OCI-LY7 (cell line): ENCODE results near the gene RALBP1. TPM values are rescaled to one million over a fixed set of nuclear protein-coding genes. Genes with fewer than 3 reads are reported as not detected.

ENCODE experiments used
- BruUV-seq: library from RNA; stranded (reverse); fragments of 400-500 nt; replicated peaks from 2 replicates; lab custom pipeline; 2021; lab: Mats Ljungman, UMichigan
- CTCF ChIA-PET: fragments of 300-600 bp; sonication (Branson Sonifier 250); formaldehyde crosslinking; loops from one replicate; lab custom pipeline; 2022; ENCODE audit warnings: antibody characterized with exemption; ENCODE audit not compliant: unreplicated experiment; lab: Charles Lee
- POLR2A ChIA-PET: fragments of 300-600 bp; sonication (Branson Sonifier 250); formaldehyde crosslinking; loops from one replicate; lab custom pipeline; 2022; ENCODE audit warnings: antibody characterized with exemption; lab: Charles Lee
- DNase-seq: peaks from one replicate; pipeline ENCODE4 v3.0.0-alpha.2; 2015; ENCODE audit warnings: low spot score
- H2AFZ ChIP-seq: fragments of 200-600 bp; sonication (generic), shearing (Covaris generic); 2 replicates; pipeline ENCODE4 v1.6.1; 2014; ENCODE audit warnings: mild to moderate bottlenecking, antibody characterized with exemption, low read length, moderate library complexity
- H3K27ac ChIP-seq: fragments of 200-600 bp; sonication (generic); 2 replicates; pipeline ENCODE4 v1.5.1; 2014; ENCODE audit warnings: mixed run types, low read depth, mild to moderate bottlenecking, moderate library complexity, low read length, inconsistent platforms; ENCODE audit not compliant: poor library complexity, severe bottlenecking
- H3K36me3 ChIP-seq: fragments of 200-600 bp; sonication (generic); 2 replicates; pipeline ENCODE4 v1.6.1; 2014; ENCODE audit warnings: mild to moderate bottlenecking, antibody characterized with exemption, low read length, moderate library complexity, mixed read lengths; ENCODE audit not compliant: insufficient read depth
- H3K4me1 ChIP-seq: fragments of 200-600 bp; sonication (generic); 2 replicates; pipeline ENCODE4 v1.5.1; 2014; ENCODE audit warnings: mild to moderate bottlenecking, low read length; ENCODE audit not compliant: insufficient read depth, poor library complexity, severe bottlenecking
- H3K4me2 ChIP-seq: fragments of 200-600 bp; sonication (generic); 2 replicates; pipeline ENCODE4 v1.6.1; 2014; ENCODE audit warnings: mild to moderate bottlenecking, low read length
- H3K4me3 ChIP-seq: fragments of 200-600 bp; sonication (generic); 2 replicates; pipeline ENCODE4 v1.5.1; 2014; ENCODE audit warnings: mild to moderate bottlenecking, low read depth, low read length; ENCODE audit not compliant: poor library complexity, severe bottlenecking
- H3K79me2 ChIP-seq: fragments of 200-600 bp; sonication (generic); 2 replicates; pipeline ENCODE4 v1.6.1; 2016; ENCODE audit warnings: low read depth, mild to moderate bottlenecking, low read length, moderate library complexity, mixed read lengths; ENCODE audit not compliant: insufficient read depth
- H3K9me2 ChIP-seq: fragments of 200-600 bp; sonication (generic); 2 replicates; pipeline ENCODE4 v1.6.1; 2016; ENCODE audit warnings: mild to moderate bottlenecking, low read length, mixed read lengths; ENCODE audit not compliant: insufficient read depth
- H3K9me3 ChIP-seq: fragments of 200-600 bp; sonication (generic); 2 replicates; pipeline ENCODE4 v1.6.1; 2014; ENCODE audit warnings: mild to moderate bottlenecking, mixed run types, low read length, mixed read lengths
- H4K20me1 ChIP-seq: fragments of 200-600 bp; sonication (generic); 2 replicates; pipeline ENCODE4 v1.6.1; 2014; ENCODE audit warnings: mild to moderate bottlenecking, antibody characterized with exemption, low read length, moderate library complexity, mixed read lengths; ENCODE audit not compliant: insufficient read depth
- CTCF ChIP-seq: fragments of 200-600 bp; sonication (generic); conservative IDR thresholded peaks from 2 replicates; pipeline ENCODE4 v1.5.1; 2014; ENCODE audit warnings: mild to moderate bottlenecking, antibody characterized with exemption, low read length, moderate library complexity, mixed read lengths
- EZH2phosphoT487 ChIP-seq: fragments of 200-600 bp; sonication (generic); IDR thresholded peaks from 2 replicates; pipeline ENCODE4 v1.6.1; 2018; ENCODE audit warnings: low read depth, borderline replicate concordance, mild to moderate bottlenecking, mixed run types, antibody characterized with exemption, low read length, moderate library complexity, mixed read lengths
- intact Hi-C: fragments of 100-400 bp; cut with micrococcal nuclease; formaldehyde crosslinking; loops from one replicate; pipeline ENCODE4 v1.10.0; 2022; ENCODE audit not compliant: unreplicated experiment
- total RNA-seq, 2 experiments: library from RNA; depleted of rRNA in 1 of 2; stranded (reverse); fragments of >200 nt in 1 of 2; shearing (Covaris generic) in 1 of 2; gene quantifications; 2 replicates each; pipeline ENCODE4 v1.2.3, GENCODE V29; 2014 to 2022

Gene RALBP1
- total RNA-seq, 2 experiments from 2014 or later: 78.5 to 96.0 TPM

- CTCF ChIA-PET: no interaction called here
- Histone ChIP-seq H3K36me3 (peaks cover 55% of the 10 kb centered on the region), H3K9me2 (no peaks in the 10 kb centered on the region), H4K20me1 (no peaks in the 10 kb centered on the region), H3K4me2 (no peak overlapping the region), H3K4me3 (no peak overlapping the region), H3K79me2 (no peaks in the 10 kb centered on the region), H3K27ac (no peak overlapping the region), H3K4me1 (no peaks in the 10 kb centered on the region), H2AFZ (no peak overlapping the region), H3K9me3 (no peaks in the 10 kb centered on the region)
- intact Hi-C loops: no loop called here
- no peak for TF ChIP-seq CTCF
- TF ChIP-seq EZH2phosphoT487: no peak
- POLR2A ChIA-PET: no interaction called here
- DNase-seq: no peak
- no TSS peak for BruUV-seq
Measured at GRCh38 chr18:9539283-9539682, 64.0 kb downstream of the RALBP1 start.

- Histone ChIP-seq H3K27ac (no peak overlapping the region), H2AFZ (no peak overlapping the region), H3K4me2 (no peak overlapping the region), H3K36me3 (peaks cover 48% of the 10 kb centered on the region), H3K4me1 (no peaks in the 10 kb centered on the region), H3K9me2 (no peaks in the 10 kb centered on the region), H4K20me1 (no peaks in the 10 kb centered on the region), H3K79me2 (no peaks in the 10 kb centered on the region), H3K9me3 (no peaks in the 10 kb centered on the region), H3K4me3 (no peak overlapping the region)
- BruUV-seq: no TSS peak
- intact Hi-C loops: no loop called here
- POLR2A ChIA-PET: no interaction called here
- CTCF ChIA-PET: no interaction called here
- no peak for DNase-seq
- no peak for TF ChIP-seq CTCF
- TF ChIP-seq EZH2phosphoT487: no peak
Measured at GRCh38 chr18:9539938-9540337, 64.6 kb downstream of the RALBP1 start.

GRCh38 chr18:9542924-9543323 is 67.6 kb downstream of the RALBP1 start:
- H3K27ac ChIP-seq: no peak overlapping the region
- no TSS peak for BruUV-seq
- no peaks in the 10 kb centered on the region for H3K9me2 ChIP-seq
- POLR2A ChIA-PET: no interaction called here
- H4K20me1 ChIP-seq: no peaks in the 10 kb centered on the region
- TF ChIP-seq CTCF: no peak
- TF ChIP-seq EZH2phosphoT487: no peak
- no peak overlapping the region for H2AFZ ChIP-seq
- H3K9me3 ChIP-seq: no peaks in the 10 kb centered on the region
- no peaks in the 10 kb centered on the region for H3K79me2 ChIP-seq
- intact Hi-C loops: no loop called here
- H3K4me2 ChIP-seq: no peak overlapping the region
- CTCF ChIA-PET: no interaction called here
- no peak overlapping the region for H3K4me3 ChIP-seq
- H3K4me1 ChIP-seq: no peaks in the 10 kb centered on the region
- no peak for DNase-seq
- H3K36me3 ChIP-seq: peaks cover 46% of the 10 kb centered on the region
